HEK293 (cell line): ENCODE data around the gene GOLGA6L7.

Source experiments
- CTCF ChIA-PET: fragments of 350-600 bp; formaldehyde crosslinking; extraction: SDS; loops from one replicate; lab custom pipeline; 2021; ENCODE audit warnings: antibody characterized with exemption; lab: Yijun Ruan, JAX
- POLR2A ChIA-PET: fragments of 300-600 bp; formaldehyde crosslinking; extraction: SDS; loops from one replicate; lab custom pipeline; 2020; ENCODE audit warnings: antibody characterized with exemption, inconsistent platforms; lab: Yijun Ruan, JAX
- H3K27ac ChIP-seq: fragments of 200-500 bp; sonication (Bioruptor generic); 2 replicates; pipeline ENCODE4 v1.5.1; 2014; ENCODE audit warnings: low read depth, low read length, control low read depth, inconsistent platforms; ENCODE audit errors: extremely low read depth
- H3K36me3 ChIP-seq, 2 experiments: fragments of 200-500 bp in 1 of 2; sonication (Bioruptor generic) in 1 of 2; 1 replicate in 1 of 2; 2 replicates in 1 of 2; pipeline ENCODE4 v1.5.1; 2014 to 2017; ENCODE audit warnings: inconsistent platforms in 2 of 2, low read length in 2 of 2; ENCODE audit not compliant: control insufficient read depth in 2 of 2, insufficient read depth in 1 of 2
- H3K4me1 ChIP-seq: fragments of 200-500 bp; sonication (Bioruptor generic); 2 replicates; pipeline ENCODE4 v1.5.1; 2014; ENCODE audit warnings: mild to moderate bottlenecking, low read length, inconsistent platforms; ENCODE audit not compliant: control insufficient read depth, insufficient read depth
- H3K4me3 ChIP-seq: 2 replicates; pipeline ENCODE4 v1.5.1; 2011; ENCODE audit warnings: low read depth, mild to moderate bottlenecking, control low read depth, low read length, moderate library complexity
- H3K9me3 ChIP-seq: fragments of 200-500 bp; sonication (Bioruptor generic); 2 replicates; pipeline ENCODE4 v1.5.1; 2014; ENCODE audit warnings: low read depth, low read length, inconsistent platforms; ENCODE audit not compliant: control insufficient read depth, insufficient read depth
- HOXA7 ChIP-seq: sonication (generic); formaldehyde crosslinking; IDR thresholded peaks from 2 replicates; pipeline ENCODE4 v1.8.1; 2022; ENCODE audit warnings: missing genetic modification reagents, borderline replicate concordance
- PRDM10 ChIP-seq: fragments of 450-650 bp; formaldehyde crosslinking; IDR thresholded peaks from 2 replicates; pipeline ENCODE4 v1.5.1; 2016; ENCODE audit warnings: missing biosample characterization, missing genetic modification characterization
- SP2 ChIP-seq: fragments of 450-650 bp; formaldehyde crosslinking; IDR thresholded peaks from 2 replicates; pipeline ENCODE4 v1.5.1; 2016; ENCODE audit warnings: missing biosample characterization, missing genetic modification characterization
- ZBTB49 ChIP-seq: fragments of 450-650 bp; formaldehyde crosslinking; IDR thresholded peaks from 2 replicates; pipeline ENCODE4 v1.5.1; 2016; ENCODE audit warnings: missing biosample characterization, missing genetic modification characterization, low read depth
- ZFP69B ChIP-seq: fragments of 450-650 bp; formaldehyde crosslinking; IDR thresholded peaks from 2 replicates; pipeline ENCODE4 v1.5.1; 2016; ENCODE audit warnings: missing biosample characterization, missing genetic modification characterization
- ZNF266 ChIP-seq: fragments of 450-650 bp; formaldehyde crosslinking; IDR thresholded peaks from 2 replicates; pipeline ENCODE4 v1.5.1; 2016; ENCODE audit warnings: missing biosample characterization, missing genetic modification characterization, low read depth
- ZNF280D ChIP-seq: fragments of 450-650 bp; formaldehyde crosslinking; IDR thresholded peaks from 2 replicates; pipeline ENCODE4 v1.5.1; 2016; ENCODE audit warnings: missing biosample characterization, missing genetic modification characterization
- ZNF473 ChIP-seq: fragments of 450-650 bp; formaldehyde crosslinking; IDR thresholded peaks from 2 replicates; pipeline ENCODE4 v1.5.1; 2017; ENCODE audit warnings: missing biosample characterization, missing genetic modification characterization
- ZNF518A ChIP-seq: fragments of 450-650 bp; formaldehyde crosslinking; conservative IDR thresholded peaks from 2 replicates; pipeline ENCODE4 v1.5.1; 2016; ENCODE audit warnings: low read depth, missing biosample characterization, missing genetic modification characterization
- ZNF529 ChIP-seq: fragments of 450-650 bp; formaldehyde crosslinking; IDR thresholded peaks from 2 replicates; pipeline ENCODE4 v1.5.1; 2017; ENCODE audit warnings: missing genetic modification characterization, missing biosample characterization; ENCODE audit not compliant: insufficient replicate concordance
- ZNF548 ChIP-seq: fragments of 450-650 bp; formaldehyde crosslinking; IDR thresholded peaks from 2 replicates; pipeline ENCODE4 v1.5.1; 2016; ENCODE audit warnings: missing biosample characterization, missing genetic modification characterization
- ZSCAN18 ChIP-seq: fragments of 450-650 bp; formaldehyde crosslinking; IDR thresholded peaks from 2 replicates; pipeline ENCODE4 v1.5.1; 2016; ENCODE audit warnings: missing biosample characterization, missing genetic modification characterization

Gene GOLGA6L7

GRCh38 chr15:28881600-28881999 lies 33.2 kb upstream of the GOLGA6L7 start (continued):
- TF ChIP-seq ZNF280D (tag by site-specific recombination) (no peak), ZSCAN18 (tag by site-specific recombination) (no peak)
- TF ChIP-seq, all 188 proteins: peak for 0

GRCh38 chr15:28881170-28881569 lies 32.7 kb upstream of the GOLGA6L7 start:
- CTCF ChIA-PET = interaction anchor here (0.7 kb wide), 1 partner anchor 116 kb away, joined by 3 read pairs; no protein-coding TSS in a partner anchor

GRCh38 chr15:28880680-28881079 lies 32.2 kb upstream of the GOLGA6L7 start:
- ChIA-PET CTCF (no interaction called here), POLR2A (no interaction called here)

More at GRCh38 chr15:28881170-28881569, 32.7 kb upstream of the GOLGA6L7 start:
- Histone ChIP-seq H3K36me3 (no peaks in the 10 kb centered on the region), H3K9me3 (no peaks in the 10 kb centered on the region), H3K4me1 (no peaks in the 10 kb centered on the region; the same call in 1 of the 2 replicates), H3K27ac (no peak overlapping the region), H3K4me3 (no peak overlapping the region)
- TF ChIP-seq PRDM10 (tag by site-specific recombination) = peak; percentile 51; the same call in 1 of the 2 replicates
- TF ChIP-seq ZNF473 = no peak
- POLR2A ChIA-PET = interaction anchor here (1.0 kb wide), 1 partner anchor 9 kb away, joined by 4 read pairs; no protein-coding TSS in a partner anchor

GRCh38 chr15:28879551-28879950 lies 31.1 kb upstream of the GOLGA6L7 start:
- Histone ChIP-seq H3K9me3 (no peaks in the 10 kb centered on the region), H3K4me1 (no peaks in the 10 kb centered on the region), H3K36me3 (no peaks in the 10 kb centered on the region), H3K4me3 (no peak overlapping the region), H3K27ac (no peak overlapping the region)
- ChIA-PET POLR2A (no interaction called here), CTCF (no interaction called here)
- TF ChIP-seq ZNF266 (tag by site-specific recombination) (no peak), SP2 (no peak), ZNF529 (no peak), ZNF518A (no peak), ZBTB49 (tag by site-specific recombination) (no peak), ZNF548 (tag by site-specific recombination) (no peak)

More at GRCh38 chr15:28880680-28881079, 32.2 kb upstream of the GOLGA6L7 start:
- TF ChIP-seq HOXA7 (CRISPR knock-in tag) (no peak), ZFP69B (tag by site-specific recombination) (no peak)
- Histone ChIP-seq H3K4me1 (no peaks in the 10 kb centered on the region; the same call in 1 of the 2 replicates), H3K9me3 (no peaks in the 10 kb centered on the region), H3K27ac (no peak overlapping the region), H3K4me3 (no peak overlapping the region), H3K36me3 (no peaks in the 10 kb centered on the region)
